Activated CD8-positive, alpha-beta memory T cell treated with anti-CD3 and anti-CD28 coated beads, Interleukin-2, amount 10 ng/mL, durations not matched to agents 7 days and 5 days (primary cell): ENCODE data around the gene SLC9B2. TPM values are rescaled to one million over a fixed set of nuclear protein-coding genes. Genes with fewer than 3 reads are reported as not detected.

Source experiments
- ATAC-seq: fragments of 150-1000 bp; cut with Tn5 transposase; one replicate; pipeline ENCODE4 v1.10.0; 2021; ENCODE audit warnings: moderate library complexity
- CTCF ChIA-PET: fragments of 350-600 bp; sonication (Branson Sonifier 250); formaldehyde crosslinking; loops from one replicate; lab custom pipeline; 2021; ENCODE audit warnings: antibody characterized with exemption; lab: Charles Lee
- DNase-seq: peaks from one replicate; pipeline ENCODE4 v3.0.0-alpha.2; 2020
- H3K27ac Mint-ChIP-seq: one replicate; pipeline ENCODE4 v1.8.0; 2021; ENCODE audit warnings: mild to moderate bottlenecking, mixed read lengths
- H3K27me3 Mint-ChIP-seq: one replicate; pipeline ENCODE4 v1.8.0; 2021; ENCODE audit warnings: mixed read lengths
- H3K36me3 Mint-ChIP-seq: one replicate; pipeline ENCODE4 v1.8.0; 2021; ENCODE audit warnings: mild to moderate bottlenecking, mixed read lengths
- H3K4me1 Mint-ChIP-seq: one replicate; pipeline ENCODE4 v1.8.0; 2021; ENCODE audit warnings: mixed read lengths
- H3K4me3 Mint-ChIP-seq: one replicate; pipeline ENCODE4 v1.8.0; 2021; ENCODE audit warnings: mild to moderate bottlenecking, moderate library complexity, mixed read lengths
- H3K9me3 Mint-ChIP-seq: one replicate; pipeline ENCODE4 v1.8.0; 2022; ENCODE audit warnings: low read depth, mixed read lengths
- total RNA-seq, 2 experiments: library from RNA; stranded (reverse); gene quantifications; one replicate each; pipeline ENCODE4 v1.2.3, GENCODE V29; 2021

The SLC9B2 gene
- total RNA-seq, 2 experiments from 2014 or later: 24.2 to 27.4 TPM

DNA sequence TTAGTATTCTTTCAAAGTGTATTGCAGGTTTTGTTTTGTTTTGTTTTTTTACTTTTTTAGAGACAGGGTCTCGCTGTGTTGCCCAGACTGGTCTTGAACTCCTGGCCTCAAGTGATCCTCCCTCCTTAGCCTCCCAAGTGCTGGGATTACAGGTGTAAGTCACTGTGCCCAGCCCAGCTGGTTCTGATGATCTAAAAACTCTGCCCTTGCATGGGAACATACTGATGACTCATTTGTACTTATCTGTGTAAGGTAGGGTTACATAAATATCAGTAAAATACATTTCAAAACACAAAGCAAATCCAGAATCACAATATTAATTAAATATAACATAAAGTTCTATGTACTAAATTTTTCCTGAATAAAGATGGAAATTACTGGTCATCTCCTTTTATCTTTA is 49.7 kb downstream of the SLC9B2 start:
- no peak overlapping the region for H3K27ac Mint-ChIP-seq
- no peaks in the 10 kb centered on the region for H3K9me3 Mint-ChIP-seq
- H3K27me3 Mint-ChIP-seq: no peaks in the 10 kb centered on the region
- peaks cover 23% of the 10 kb centered on the region for H3K36me3 Mint-ChIP-seq
- H3K4me1 Mint-ChIP-seq: no peaks in the 10 kb centered on the region
- no peak for DNase-seq
- H3K4me3 Mint-ChIP-seq: no peak overlapping the region
- ATAC-seq: no peak
- CTCF ChIA-PET: interaction anchor here (1.4 kb wide), 1 partner anchor 20 kb away, joined by 3 read pairs; no protein-coding TSS in a partner anchor

DNA sequence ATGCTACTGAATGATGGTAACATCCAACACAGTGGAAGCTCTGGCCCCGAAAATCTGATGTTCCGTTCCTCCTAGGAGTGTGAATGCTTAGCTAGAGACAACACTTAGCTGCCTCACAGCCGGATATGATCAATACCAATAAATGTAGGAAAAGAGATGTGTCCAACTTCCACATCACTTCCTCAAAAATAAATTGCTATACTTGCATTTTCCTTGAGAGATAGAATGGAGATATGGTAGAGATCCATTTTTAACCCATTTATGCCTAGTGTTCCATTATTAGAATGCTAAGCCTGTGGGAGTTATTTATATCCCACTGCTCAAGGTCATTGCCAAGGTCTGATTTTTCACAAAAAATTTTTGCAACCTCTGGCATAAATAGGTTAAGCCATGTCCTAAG is 51.6 kb downstream of the SLC9B2 start:
- Mint-ChIP-seq H3K9me3 (no peaks in the 10 kb centered on the region), H3K36me3 (peaks cover 15% of the 10 kb centered on the region), H3K4me3 (no peak overlapping the region), H3K27me3 (no peaks in the 10 kb centered on the region), H3K27ac (no peak overlapping the region), H3K4me1 (peaks cover 5% of the 10 kb centered on the region)
- no peak for DNase-seq
- CTCF ChIA-PET: no interaction called here
- no peak for ATAC-seq

DNA sequence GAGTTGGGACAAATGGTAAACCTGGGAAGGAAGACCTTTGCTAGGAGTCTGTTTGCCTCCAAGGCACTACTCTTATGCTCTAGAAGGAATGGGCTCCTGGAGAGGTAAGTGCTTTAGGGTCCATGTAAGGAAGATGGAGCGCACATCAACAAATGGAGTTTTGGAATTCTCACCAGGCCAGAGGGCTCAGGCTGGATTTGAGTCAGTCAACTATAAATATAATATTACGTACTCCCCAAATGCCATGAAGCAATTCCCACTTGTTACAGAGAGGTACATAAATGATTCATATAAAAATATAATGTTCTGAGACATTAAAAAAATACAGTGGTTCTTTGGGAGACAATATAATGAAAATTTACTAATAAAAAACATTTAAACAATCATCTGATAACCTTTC is 55.4 kb downstream of the SLC9B2 start:
- H3K36me3 Mint-ChIP-seq: peaks cover 9% of the 10 kb centered on the region

DNA sequence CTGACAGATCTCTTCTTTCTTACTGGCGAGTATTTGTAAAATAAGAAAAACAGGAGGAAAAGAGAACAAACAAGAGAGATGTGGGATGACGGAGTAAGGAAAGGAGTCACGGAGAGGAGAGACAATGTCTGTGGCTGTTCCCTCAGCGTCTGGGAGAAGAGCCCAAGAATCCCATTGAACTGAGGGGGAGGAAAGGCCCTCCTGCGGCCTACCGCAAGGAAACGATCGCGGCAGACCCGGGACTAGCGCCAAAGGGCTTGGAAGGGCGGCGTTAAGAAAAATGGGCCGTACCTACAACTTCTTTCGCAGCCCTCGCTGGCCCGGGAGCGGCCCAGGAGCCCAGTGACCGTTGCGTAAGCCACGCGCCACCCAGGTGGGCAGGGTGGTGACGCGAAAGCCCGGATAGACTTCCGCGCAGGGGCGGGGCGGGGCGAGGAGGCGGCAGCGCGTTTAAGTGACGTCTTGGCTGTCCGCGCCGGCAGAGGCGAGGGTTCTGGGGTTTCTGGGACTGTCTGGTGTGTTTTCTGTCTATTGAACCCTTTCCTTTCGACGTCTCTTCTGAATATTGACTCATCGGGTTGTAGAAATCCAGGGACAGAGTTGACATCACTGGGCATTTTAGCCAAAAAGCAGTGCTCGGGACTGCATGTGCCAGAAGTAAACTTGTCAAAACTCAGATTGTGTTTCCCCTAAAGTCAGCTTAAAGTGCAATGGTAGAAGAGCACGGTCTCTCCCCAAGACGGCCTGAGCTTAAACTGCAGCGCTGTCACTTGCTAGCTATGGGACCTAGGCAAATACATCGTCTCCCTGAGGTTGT is 57.0 kb downstream of the SLC9B2 start, which contains the start of gene SLC9B1:
Gene SLC9B1 (minus strand): TSS at position 398 of the 817 bp plus-strand sequence. CDS start 27,994 bp downstream, outside the sequence.
- DNase-seq (peak; percentile 97), ATAC-seq (peak; percentile 100)
- CTCF ChIA-PET: interaction anchor here (0.7 to 1.7 kb wide), 8 partner anchors 10 to 674 kb away, joined by 3 to 7 read pairs (median 5); partner anchors contain the start of genes BDH2 and SLC39A8
- Mint-ChIP-seq H3K27ac (peak within 1 kb of the TSS; percentile 95), H3K27me3 (no peaks in the 10 kb centered on the region), H3K4me3 (peak within 1 kb of the TSS; percentile 92), H3K36me3 (peaks cover 3% of the 10 kb centered on the region), H3K4me1 (peaks cover 21% of the 10 kb centered on the region), H3K9me3 (no peaks in the 10 kb centered on the region)

More for the DNA sequence above, 55.4 kb downstream of the SLC9B2 start:
- Mint-ChIP-seq H3K27me3 (no peaks in the 10 kb centered on the region), H3K27ac (no peak overlapping the region), H3K9me3 (no peaks in the 10 kb centered on the region), H3K4me1 (peaks cover 21% of the 10 kb centered on the region), H3K4me3 (no peak overlapping the region)
- no peak for DNase-seq
- no peak for ATAC-seq
- CTCF ChIA-PET: interaction anchor here (0.9 kb wide), 1 partner anchor 12 kb away, joined by 4 read pairs; no protein-coding TSS in a partner anchor

DNA sequence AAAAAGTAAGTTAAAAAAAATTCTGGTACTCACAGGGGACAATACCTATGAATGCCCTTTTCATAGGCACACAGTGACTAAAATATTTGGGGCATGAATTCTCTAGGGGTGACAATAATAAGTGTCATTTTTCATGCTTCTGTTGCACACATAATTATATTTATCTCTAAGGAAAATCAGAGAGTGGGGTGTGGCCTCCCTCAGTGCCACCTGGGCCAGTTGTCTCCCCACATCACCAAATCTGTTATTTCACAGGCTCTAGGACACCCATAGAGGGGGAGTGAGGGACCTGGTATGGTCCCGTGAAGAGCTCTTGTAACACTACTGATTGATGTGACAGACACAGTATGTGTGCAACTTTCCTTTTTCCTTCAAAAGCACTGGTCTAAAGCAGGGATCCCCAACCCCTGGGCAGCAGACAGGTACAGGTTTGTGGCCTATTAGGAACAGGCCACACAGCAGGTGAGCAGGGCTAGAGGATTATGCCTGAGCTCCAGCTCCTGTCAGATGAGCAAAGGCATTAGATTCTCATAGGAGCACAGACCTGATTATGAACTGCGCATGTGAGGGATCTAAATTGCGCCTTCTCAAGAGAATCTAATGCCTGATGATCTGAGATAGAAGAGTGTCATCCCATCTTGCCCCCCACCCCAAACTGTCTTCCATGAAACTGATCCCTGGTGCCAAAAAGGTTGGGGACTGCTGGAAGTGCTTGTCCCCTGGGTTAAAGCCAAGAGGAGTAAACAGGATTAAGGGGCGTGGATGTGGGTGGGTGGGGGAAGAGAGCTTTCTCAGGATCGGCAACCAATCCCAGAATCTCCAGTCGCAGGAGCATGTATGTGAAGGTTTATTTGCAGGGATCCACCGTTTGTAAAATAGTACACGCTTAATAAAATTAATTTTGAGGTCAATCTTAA is 57.9 kb downstream of the SLC9B2 start:
- ATAC-seq: no peak
- peaks cover 3% of the 10 kb centered on the region for H3K36me3 Mint-ChIP-seq
- no peaks in the 10 kb centered on the region for H3K9me3 Mint-ChIP-seq
- peaks cover 21% of the 10 kb centered on the region for H3K4me1 Mint-ChIP-seq
- DNase-seq: no peak
- H3K4me3 Mint-ChIP-seq: peak overlapping the region; percentile 92
- CTCF ChIA-PET: interaction anchor here (1.1 to 1.7 kb wide), 3 partner anchors 9 to 81 kb away, joined by 3 to 6 read pairs (median 6); partner anchors contain the start of gene BDH2
- H3K27ac Mint-ChIP-seq: peak overlapping the region; percentile 95
- no peaks in the 10 kb centered on the region for H3K27me3 Mint-ChIP-seq

DNA sequence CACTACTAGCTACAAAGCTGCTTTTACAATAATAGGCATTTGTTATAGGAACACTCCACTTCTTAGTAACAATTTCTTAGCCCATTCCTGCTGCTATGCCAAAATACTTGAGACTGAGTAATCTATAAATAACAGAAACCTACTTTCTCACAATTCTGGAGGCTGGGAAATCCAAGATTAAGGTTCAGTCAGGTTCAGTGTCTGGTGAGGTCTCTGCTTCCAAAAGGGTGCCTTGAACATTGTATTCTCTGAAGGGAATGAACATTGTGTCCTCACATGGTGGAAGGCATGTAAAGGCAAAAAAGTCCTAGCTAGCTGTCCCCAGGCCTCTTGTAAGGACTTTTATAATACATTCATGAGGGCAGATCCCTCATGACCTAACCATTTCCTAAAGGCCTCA is 64.0 kb downstream of the SLC9B2 start:
- ATAC-seq (no peak), DNase-seq (no peak)
- Mint-ChIP-seq H3K4me3 (no peak overlapping the region), H3K4me1 (no peaks in the 10 kb centered on the region), H3K27me3 (no peaks in the 10 kb centered on the region), H3K36me3 (no peaks in the 10 kb centered on the region), H3K27ac (no peak overlapping the region), H3K9me3 (no peaks in the 10 kb centered on the region)
- CTCF ChIA-PET: interaction anchor here (1.1 to 1.7 kb wide), 2 partner anchors 391 to 581 kb away, joined by 3 to 6 read pairs; no protein-coding TSS in a partner anchor

DNA sequence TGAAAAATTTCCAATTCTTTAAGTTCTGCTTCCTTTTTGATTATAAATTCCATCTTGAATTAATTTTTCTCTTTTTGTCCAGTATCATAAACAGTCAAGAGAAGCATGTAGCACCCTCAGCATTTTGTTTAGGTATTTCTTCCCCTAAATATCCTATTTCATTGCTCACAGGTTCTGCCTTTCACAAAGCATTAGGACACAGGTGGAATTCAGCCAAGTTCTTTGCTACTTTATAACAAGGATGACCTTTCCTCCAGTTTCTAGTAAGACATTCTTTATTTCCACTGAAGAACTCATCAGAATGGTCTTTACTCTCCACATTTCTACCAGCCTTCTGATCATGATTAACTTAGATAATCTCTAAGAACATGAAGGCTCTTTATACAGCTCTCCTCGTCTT is 64.5 kb downstream of the SLC9B2 start:
- Mint-ChIP-seq H3K27ac (no peak overlapping the region), H3K4me1 (no peaks in the 10 kb centered on the region), H3K9me3 (no peaks in the 10 kb centered on the region), H3K36me3 (no peaks in the 10 kb centered on the region), H3K4me3 (no peak overlapping the region), H3K27me3 (no peaks in the 10 kb centered on the region)
- CTCF ChIA-PET: interaction anchor here (1.1 to 1.7 kb wide), 2 partner anchors 390 to 581 kb away, joined by 3 to 6 read pairs; no protein-coding TSS in a partner anchor
- no peak for ATAC-seq
- DNase-seq: no peak

DNA sequence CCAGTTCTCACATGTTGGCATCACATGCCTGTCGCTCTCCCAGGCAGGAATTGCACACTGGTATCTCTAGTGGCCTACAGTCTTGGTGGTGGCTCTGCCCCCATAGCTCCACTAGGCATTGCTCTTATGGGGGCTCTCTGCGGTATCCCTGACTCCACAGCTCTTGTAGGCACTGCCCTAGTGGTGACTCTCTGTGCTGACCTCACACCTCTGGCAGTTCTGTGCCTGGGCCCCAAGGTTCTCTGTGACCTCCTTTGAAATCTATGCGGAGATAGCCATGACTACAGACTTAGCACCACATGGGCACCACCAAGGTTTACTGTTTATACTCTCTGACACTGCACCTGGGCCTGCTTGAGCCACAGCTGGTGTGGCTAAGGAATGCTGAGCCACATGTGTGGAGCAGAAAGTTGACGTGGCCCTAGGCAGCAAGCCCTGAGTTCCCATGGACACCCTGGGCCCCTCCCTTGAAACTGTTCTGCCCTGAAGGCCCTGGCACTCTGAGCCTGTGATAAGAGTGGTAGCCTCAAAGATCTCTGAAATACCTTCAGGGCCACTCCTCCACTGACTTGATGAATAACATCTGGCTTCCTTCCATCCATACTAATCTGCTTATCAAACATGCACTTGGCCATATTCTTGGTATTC is 65.1 kb downstream of the SLC9B2 start:
- no peak overlapping the region for H3K27ac Mint-ChIP-seq
- no peak for ATAC-seq

DNA sequence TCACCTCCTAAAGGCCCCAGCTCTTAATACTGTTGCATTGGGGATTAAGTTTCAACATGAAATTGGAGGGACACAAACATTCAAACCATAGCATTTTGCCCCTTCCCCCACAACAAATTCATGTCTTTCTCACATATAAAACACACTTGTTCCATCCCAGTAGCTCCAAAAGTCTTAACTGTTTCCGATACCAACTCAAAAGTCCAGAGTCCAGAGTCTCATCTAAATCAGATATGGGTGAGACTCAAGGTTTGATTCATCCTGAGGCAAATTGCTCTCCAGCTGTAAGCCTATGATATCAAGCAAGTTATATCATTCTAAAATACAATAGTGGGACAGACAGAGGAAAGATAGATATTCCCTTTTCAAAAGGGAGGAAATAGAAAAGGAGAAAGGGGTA is 65.8 kb downstream of the SLC9B2 start:
- H3K27ac Mint-ChIP-seq: no peak overlapping the region
- H3K9me3 Mint-ChIP-seq: no peaks in the 10 kb centered on the region
- CTCF ChIA-PET: interaction anchor here (1.0 to 1.3 kb wide), 4 partner anchors 81 to 580 kb away, joined by 3 to 4 read pairs (median 3); no protein-coding TSS in a partner anchor
- no peaks in the 10 kb centered on the region for H3K4me1 Mint-ChIP-seq
- H3K27me3 Mint-ChIP-seq: no peaks in the 10 kb centered on the region
- no peak for ATAC-seq
- no peak overlapping the region for H3K4me3 Mint-ChIP-seq
- H3K36me3 Mint-ChIP-seq: no peaks in the 10 kb centered on the region
- DNase-seq: no peak

More for the DNA sequence above, 65.1 kb downstream of the SLC9B2 start:
- Mint-ChIP-seq H3K36me3 (no peaks in the 10 kb centered on the region), H3K4me1 (no peaks in the 10 kb centered on the region), H3K9me3 (no peaks in the 10 kb centered on the region), H3K27me3 (no peaks in the 10 kb centered on the region), H3K4me3 (no peak overlapping the region)
- DNase-seq: no peak
- CTCF ChIA-PET: interaction anchor here (1.1 to 1.3 kb wide), 4 partner anchors 80 to 390 kb away, joined by 3 to 4 read pairs (median 3); no protein-coding TSS in a partner anchor

DNA sequence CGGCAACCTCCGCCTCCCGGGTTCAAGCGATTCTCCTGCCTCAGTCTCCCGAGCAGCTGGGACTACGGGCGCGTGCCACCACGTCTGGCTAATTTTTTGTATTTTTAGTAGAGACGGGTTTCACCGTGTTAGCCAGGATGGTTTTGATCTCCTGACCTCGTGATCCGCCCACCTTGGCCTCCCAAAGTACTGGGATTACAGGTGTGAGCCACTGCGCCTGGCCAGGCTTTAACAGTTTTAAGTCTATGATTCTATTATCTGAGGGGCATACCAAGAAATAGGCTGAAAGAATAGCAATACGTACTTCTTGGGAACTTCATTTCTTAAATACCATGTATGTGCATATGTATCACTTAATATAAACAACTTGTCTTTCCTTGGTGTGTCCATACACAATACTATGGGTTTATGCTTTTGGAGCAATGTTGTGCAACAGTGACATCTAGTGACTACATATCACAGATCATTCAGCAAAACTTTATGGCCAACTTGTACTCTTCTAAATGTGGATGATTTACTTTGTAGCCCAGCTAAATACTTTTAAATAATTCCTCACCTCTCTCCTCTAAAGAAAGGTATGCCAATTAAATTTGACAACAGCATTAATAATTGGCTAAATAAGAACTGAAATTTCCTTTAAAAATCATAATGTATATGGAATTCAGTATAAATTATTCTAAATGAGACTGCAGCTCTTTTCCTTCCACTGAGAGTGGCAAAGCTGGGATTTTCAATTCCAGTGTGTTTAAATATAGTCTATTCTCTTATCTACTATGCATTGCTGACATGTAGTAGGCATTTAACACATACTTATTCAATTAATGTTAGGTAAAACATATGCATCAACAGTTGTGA is 67.5 kb downstream of the SLC9B2 start:
- CTCF ChIA-PET: interaction anchor here (0.6 to 1.6 kb wide), 19 partner anchors 8 to 578 kb away, joined by 3 to 12 read pairs (median 3); partner anchors contain the start of gene BDH2
- ATAC-seq: peak; percentile 83
- Mint-ChIP-seq H3K4me1 (no peaks in the 10 kb centered on the region), H3K36me3 (no peaks in the 10 kb centered on the region), H3K9me3 (no peaks in the 10 kb centered on the region), H3K4me3 (no peak overlapping the region), H3K27ac (no peak overlapping the region), H3K27me3 (no peaks in the 10 kb centered on the region)
- no peak for DNase-seq

DNA sequence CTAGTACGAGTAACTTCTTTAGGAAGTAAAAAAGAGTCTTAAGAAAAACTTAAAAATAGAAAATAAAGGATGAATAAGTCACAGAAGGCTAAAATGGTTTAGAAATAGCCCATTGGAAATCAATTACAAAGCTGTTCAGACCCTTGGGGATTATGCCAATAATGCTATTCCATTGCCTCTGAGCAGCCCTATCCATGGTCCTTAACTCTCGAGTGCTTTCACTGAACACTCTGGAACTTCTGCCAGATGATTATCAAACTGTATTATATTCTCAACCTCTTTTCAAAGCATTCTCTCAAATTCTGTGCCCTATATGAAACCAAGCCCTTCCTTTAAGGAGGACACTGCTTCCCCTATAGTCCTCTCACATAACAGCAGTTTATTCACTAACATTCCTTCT is 74.0 kb downstream of the SLC9B2 start:
- CTCF ChIA-PET: interaction anchor here (0.6 kb wide), 1 partner anchor 66 kb away, joined by 3 read pairs; no protein-coding TSS in a partner anchor
- Mint-ChIP-seq H3K27ac (no peak overlapping the region), H3K4me1 (no peaks in the 10 kb centered on the region), H3K36me3 (peaks cover 19% of the 10 kb centered on the region), H3K27me3 (no peaks in the 10 kb centered on the region), H3K9me3 (peaks cover 7% of the 10 kb centered on the region), H3K4me3 (no peak overlapping the region)
- ATAC-seq (no peak), DNase-seq (no peak)

DNA sequence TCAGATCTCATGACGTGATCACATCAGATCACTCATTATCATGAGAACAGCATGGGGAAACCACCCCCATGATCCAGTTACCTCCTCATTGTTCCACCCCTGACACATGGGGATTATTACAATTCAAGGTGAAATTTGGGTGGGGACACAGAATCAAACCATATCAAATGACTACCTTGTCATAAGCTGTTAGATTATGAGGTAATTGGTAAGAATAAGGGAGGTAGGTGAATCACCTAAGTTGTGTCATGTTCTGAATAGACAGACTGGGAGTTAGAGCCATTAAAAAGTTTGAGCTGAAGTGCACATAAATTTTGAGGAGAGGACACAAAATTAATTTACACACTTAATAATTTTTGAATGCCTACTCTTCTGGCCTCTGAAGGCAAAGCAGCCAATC is 81.8 kb downstream of the SLC9B2 start:
- H3K36me3 Mint-ChIP-seq: peaks cover 26% of the 10 kb centered on the region
- DNase-seq (no peak), ATAC-seq (no peak)
- no peak overlapping the region for H3K27ac Mint-ChIP-seq
- no peaks in the 10 kb centered on the region for H3K27me3 Mint-ChIP-seq
- peaks cover 3% of the 10 kb centered on the region for H3K4me1 Mint-ChIP-seq
- CTCF ChIA-PET: interaction anchor here (1.0 kb wide), 1 partner anchor 15 kb away, joined by 3 read pairs; no protein-coding TSS in a partner anchor
- no peak overlapping the region for H3K4me3 Mint-ChIP-seq
- H3K9me3 Mint-ChIP-seq: peaks cover 7% of the 10 kb centered on the region
